Thyroid gland (tissue), 4 donors: ENCODE data around the gene PLAU.

Experiments
- CTCF ChIP-seq, 6 experiments: fragments of 200-600 bp in 3 of 6; fragments of 450-650 bp in 3 of 6; sonication (generic) in 3 of 6; IDR thresholded peaks; one replicate each; pipeline ENCODE4 v1.5.1; 2016 to 2019; ENCODE audit warnings: antibody characterized with exemption in 6 of 6, mild to moderate bottlenecking in 2 of 6, inconsistent platforms in 1 of 6, moderate library complexity in 1 of 6
- POLR2A ChIP-seq, 2 donors: fragments of 450-650 bp; IDR thresholded peaks; one replicate each; pipeline ENCODE4 v1.6.1; 2017; ENCODE audit warnings: antibody characterized with exemption in 2 of 2, mild to moderate bottlenecking in 2 of 2, moderate library complexity in 1 of 2

GRCh38 chr10:73908853-73909539 lies 1.9 kb upstream of the PLAU start:
- TF ChIP-seq CTCF (IDR thresholded peaks at IDR 0.05) = no peak
- no peak for TF ChIP-seq POLR2A (IDR thresholded peaks at IDR 0.05)
